C4-2B (cell line): ENCODE results near the gene SMPX.

Source experiments
- CTCF ChIP-seq: fragments of 450-650 bp; conservative IDR thresholded peaks from 2 replicates; pipeline ENCODE4 v1.5.1; 2017; ENCODE audit warnings: mild to moderate bottlenecking
- ZFX ChIP-seq: fragments of 450-650 bp; IDR thresholded peaks from 2 replicates; pipeline ENCODE4 v1.6.1; 2017

GRCh38 chrX:21806691-21807090 is 48.8 kb upstream of the SMPX start:
- TF ChIP-seq CTCF (no peak), ZFX (no peak)
